ENCODE measurements around the gene WWOX.

DNA sequence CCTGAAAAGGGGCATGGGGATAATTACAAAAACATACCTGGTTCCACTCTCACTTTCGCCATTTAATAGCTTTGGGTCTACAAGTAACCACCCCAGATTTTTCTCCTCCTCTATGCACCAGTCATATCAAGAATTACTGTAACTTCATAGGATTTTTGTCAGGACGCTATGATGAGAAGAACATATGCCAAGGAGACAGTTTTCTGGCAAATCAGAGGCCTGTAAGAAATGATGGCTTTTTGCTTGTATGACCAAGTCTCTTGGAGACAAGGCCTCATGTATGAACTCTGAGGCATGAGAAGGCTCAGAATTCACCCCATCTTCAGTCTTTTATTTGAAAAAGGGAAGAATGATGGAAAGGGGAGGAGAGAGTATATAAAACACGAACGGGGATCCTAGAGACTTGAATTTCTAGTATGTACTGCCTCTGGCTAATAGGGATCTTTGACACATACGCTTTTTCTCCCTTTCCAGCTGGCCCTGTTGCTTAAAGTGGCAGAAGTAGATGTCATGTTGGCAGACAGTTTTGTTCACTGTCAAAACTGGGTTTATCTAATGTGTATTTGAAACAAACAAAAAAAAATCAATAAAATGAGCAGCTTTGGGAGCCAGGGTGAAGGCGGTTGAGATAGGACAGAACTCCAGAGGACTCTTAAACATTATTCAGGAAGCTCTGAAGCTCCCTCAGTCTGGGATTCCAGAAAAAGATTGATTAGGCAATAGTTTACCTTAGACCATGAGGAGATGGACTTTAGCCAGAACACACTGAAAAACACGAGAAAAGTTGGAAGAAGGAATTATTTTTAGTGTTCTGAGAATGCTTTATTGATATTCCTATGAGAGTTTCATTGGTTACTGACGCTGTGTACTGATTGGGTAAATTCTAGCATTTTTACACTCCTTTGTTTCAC, 656.6 kb downstream of the WWOX start:
- no peak for TF ChIP-seq CTCF (conservative IDR thresholded peaks at IDR 0.05; ENCODE audit: low read depth, low read length)
- no peak for TF ChIP-seq POLR2A (IDR thresholded peaks at IDR 0.05; ENCODE audit: low read depth, low read length)
- TF ChIP-seq, protein P1, sequence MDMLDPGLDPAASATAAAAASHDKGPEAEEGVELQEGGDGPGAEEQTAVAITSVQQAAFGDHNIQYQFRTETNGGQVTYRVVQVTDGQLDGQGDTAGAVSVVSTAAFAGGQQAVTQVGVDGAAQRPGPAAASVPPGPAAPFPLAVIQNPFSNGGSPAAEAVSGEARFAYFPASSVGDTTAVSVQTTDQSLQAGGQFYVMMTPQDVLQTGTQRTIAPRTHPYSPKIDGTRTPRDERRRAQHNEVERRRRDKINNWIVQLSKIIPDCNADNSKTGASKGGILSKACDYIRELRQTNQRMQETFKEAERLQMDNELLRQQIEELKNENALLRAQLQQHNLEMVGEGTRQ (IDR thresholded peaks at IDR 0.05; ENCODE audit: low read depth, low read length) = no peak
- no peak for TF ChIP-seq MAFK (IDR thresholded peaks at IDR 0.05; ENCODE audit: low read depth, low read length)
- no peak for TF ChIP-seq RCOR1 (IDR thresholded peaks at IDR 0.05; ENCODE audit: insufficient replicate concordance, low read length)
- no peak for TF ChIP-seq RFX5 (IDR thresholded peaks at IDR 0.05; ENCODE audit: low read depth, low read length)
- no peak for TF ChIP-seq CEBPB (IDR thresholded peaks at IDR 0.05; ENCODE audit: low read depth, low read length)
